H54 (cell line): ENCODE measurements around the gene TIMM17B.

Experiments used
- DNase-seq: peaks from one replicate; pipeline ENCODE4 v3.0.0; 2011; ENCODE audit warnings: low spot score, mixed read lengths; ENCODE audit not compliant: insufficient read length
- FAIRE-seq: peaks from 3 replicates; lab custom pipeline; 2011; peaks lifted over from hg19 to GRCh38; lab: Jason Lieb, UNC
- POLR2A ChIP-seq: IDR thresholded peaks from 2 replicates; pipeline ENCODE4 v1.6.1; 2011; ENCODE audit warnings: low read depth, mild to moderate bottlenecking, low read length

TIMM17B gene

DNA sequence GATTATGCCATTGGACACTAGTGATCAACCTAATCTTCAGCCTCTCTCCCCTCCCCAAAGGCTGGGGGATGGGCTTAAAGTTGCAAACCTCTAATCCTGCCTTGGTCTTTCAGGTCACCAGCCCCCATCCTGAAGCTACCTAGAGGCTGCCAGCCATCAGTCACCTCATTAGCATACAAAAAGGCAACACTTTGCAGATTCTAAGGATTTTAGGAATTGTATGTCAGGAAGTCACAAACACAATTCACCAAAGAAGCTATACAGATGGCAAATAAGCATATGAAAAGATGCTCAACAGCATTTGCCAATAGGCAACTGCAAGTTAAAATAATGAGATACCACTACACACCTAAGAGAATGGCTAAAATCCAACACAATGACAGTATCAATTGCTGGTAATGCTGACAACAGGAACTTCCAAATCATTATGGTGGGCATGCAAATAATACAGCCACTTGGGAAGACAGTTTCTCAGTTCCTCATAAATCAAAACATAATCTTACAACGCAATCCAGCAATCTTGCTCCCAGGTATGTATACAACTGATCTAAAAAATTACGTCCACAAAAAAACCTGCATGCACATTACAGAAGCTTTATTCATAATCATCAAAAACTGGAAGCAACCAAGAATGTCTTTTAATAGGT is 30.3 kb upstream of the TIMM17B start:
- DNase-seq: no peak
- TF ChIP-seq POLR2A: no peak
- FAIRE-seq: no peak

DNA sequence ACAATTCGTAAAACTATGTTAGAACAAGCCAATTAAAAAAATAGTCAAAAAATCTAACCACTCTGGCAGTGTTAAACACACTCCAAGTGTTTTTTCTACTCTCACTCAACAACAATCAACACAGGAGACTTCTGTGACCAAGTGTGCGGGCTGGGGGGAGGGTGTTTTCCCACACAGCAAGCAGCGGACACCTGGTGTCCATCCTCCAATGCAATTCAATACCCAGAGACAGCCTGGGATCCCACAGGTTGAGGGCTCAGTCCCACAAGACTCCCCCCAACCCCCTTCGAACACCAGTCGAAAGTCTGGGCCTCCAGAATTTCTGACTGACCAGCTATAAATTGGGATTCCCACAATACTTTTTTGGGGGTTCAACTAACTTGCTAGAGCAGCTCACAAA is 29.6 kb upstream of the TIMM17B start:
- TF ChIP-seq POLR2A: no peak
- FAIRE-seq: no peak

DNA sequence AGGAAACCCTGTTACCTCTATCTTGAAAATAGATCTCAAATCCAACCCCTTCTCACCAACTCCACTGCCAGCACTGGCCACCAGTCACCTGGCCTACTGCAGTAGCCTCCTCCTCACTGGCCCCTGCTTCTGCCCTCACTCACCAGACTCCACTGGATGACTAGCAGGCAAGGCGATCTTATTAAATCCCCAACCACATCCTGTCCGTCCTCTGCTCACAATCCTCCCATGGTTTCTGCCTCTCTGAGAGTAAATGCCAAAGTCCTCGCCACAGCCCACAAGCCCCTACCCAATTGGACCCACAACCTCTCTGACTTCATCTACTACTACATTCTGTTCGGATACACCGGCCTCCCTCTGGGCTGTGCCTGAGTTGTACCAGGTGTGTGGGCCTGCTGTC is 26.7 kb upstream of the TIMM17B start:
- TF ChIP-seq POLR2A: no peak
- DNase-seq: no peak
- no peak for FAIRE-seq

More for the DNA sequence above, 29.6 kb upstream of the TIMM17B start:
- no peak for DNase-seq

DNA sequence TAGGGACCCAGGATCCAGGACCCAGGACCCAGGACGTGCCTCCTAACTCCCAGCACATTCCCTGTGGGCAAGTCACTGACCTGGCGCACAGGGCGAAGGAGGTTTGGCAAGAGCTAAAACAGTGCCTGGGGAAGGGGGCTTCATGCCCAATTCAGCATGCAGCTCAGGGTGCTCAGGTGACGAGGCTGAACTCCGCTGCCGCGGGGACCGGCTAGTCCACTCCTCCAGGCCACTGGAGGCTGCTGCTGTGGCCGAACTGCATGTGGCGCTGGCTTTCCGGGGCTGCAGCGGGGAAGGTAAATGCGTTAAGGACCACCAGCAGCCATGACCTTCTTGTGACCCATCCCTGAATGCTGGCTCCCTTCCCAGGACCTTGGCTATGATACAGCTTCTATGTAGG is 26.2 kb upstream of the TIMM17B start:
- no peak for DNase-seq
- TF ChIP-seq POLR2A: no peak
- no peak for FAIRE-seq

DNA sequence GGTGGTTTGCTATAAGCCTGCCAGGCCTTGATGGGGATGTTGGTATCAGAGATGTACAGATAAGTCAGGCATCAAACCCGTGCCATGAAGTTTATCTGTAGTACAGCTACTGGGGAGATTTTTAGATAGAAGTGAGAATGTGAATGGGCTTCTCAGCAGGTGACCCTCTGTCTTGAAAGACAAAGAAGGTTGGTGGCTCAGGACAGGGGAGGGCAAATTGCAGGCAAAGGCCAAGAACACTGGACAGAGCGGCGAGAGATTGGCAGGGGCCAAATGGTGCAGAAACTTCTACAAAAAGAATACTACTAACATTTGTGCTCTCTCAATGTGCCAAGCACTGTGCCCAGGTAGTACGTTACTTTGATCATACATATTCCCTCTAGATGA is 23.1 kb upstream of the TIMM17B start:
- FAIRE-seq (no peak), DNase-seq (no peak)
- no peak for TF ChIP-seq POLR2A

DNA sequence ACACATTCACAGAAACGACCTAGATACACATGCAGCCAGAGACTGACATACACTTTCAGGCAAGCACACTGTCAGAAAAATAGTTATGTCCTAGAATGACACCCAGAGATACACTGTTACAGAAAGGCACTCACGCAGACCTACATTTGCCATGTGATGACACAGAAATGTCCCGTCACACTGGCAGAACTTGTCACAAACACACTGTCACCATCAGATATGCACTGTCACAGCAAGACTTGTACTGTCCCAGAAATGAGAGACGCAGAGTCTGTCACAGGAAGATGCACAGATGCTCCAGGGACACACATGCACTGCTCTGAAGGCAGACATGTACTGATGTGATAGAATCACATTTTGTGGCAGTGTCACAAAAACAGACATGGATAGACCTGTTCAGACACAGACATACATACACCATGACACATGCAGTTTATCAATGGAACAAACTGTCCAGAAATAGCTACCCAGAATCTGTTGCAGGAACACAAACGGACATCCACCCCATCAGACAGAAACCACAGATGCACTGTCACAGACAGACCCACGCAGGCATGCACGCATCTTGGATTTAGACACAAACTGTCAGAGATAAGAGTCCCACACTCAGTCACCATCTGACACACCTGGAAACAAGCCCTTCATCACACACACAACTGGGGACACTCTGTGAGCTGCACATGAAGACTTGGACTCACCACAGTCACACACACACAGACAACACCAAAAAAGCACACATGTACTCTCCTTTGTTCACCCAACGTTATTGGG is 22.6 kb upstream of the TIMM17B start:
- FAIRE-seq (no peak), DNase-seq (no peak)
- no peak for TF ChIP-seq POLR2A

DNA sequence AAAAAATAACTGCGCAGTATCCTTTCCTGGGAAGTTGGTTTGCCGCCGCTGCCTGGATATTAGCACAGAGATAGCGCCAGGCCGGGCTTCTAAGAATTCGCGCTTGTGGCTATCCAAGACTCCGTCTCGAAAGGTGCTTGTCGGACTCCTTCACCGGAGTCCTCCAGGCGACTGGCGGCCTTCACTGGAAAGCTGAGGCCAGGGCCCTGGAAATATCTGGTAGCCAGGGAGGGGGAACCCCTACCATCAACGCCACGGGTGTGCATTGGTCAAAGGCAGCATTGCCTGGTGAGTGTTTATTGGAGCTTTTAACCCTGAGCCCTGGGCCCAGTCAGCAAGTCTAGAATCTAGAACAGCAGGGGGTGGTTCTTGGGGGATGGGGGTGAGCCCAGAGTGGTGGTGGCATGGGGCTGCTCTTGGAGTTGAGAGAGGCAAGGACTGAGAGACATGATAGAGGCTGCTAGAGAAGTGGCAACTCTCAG is 21.8 kb upstream of the TIMM17B start:
- no peak for FAIRE-seq
- no peak for DNase-seq
- TF ChIP-seq POLR2A: no peak

DNA sequence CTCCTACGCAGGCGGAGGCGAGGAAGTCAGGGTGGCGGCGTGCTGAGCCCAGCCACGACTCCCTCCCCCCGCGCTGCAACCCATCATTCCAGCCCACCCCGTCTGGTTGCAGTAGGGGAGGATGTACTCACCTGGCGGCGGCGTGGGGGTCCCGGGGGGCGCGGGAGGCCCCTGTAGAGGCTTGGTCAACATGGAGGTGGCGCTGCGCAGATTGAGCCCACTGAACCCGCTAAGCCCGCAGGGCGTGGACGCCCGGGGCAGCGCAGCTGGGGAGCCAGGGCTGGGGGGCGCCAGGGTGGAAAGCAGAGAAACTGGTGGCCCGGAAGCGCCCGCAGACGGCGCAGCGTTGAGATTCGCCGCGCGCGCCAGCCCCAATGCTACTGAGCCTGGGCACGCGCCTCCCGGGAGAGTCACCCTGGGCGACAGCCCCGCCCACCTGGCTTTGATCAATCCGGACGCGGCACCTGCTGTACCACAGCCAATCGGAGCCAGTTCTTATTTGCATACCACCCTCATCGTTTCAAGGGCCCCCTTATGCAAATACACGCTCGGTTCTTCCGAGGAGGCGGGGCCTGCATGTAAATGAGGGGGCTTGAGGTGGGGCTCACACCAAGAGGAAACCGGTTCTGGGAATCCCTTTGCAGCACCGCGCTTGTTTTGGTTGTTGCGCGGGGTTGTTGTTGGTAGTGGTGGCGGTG is 21.2 kb upstream of the TIMM17B start, which contains the start of gene PIM2:
Gene PIM2, minus strand, starts transcription at position 382 of the 698 bp plus-strand sequence. Its CDS starts 190 bp downstream, at position 192.
- peak; percentile 76 for TF ChIP-seq POLR2A
- FAIRE-seq (no peak), DNase-seq (peak; percentile 44)

DNA sequence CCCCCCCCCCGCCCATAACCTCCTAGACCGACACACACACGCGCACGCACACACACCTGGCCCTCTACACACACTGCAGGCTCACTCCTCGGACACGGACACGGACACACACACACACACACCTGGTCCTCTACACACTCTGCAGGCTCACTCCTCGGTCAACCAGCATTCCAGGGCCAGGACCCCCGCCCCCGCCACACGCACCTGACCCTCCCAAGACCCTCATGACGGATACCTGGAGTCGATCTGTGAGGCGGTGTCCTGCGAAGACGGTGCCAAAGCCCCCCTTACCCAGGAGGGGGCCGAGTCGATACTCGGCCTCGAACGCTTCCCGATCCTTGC is 20.7 kb upstream of the TIMM17B start:
- DNase-seq (no peak), FAIRE-seq (no peak)
- no peak for TF ChIP-seq POLR2A

DNA sequence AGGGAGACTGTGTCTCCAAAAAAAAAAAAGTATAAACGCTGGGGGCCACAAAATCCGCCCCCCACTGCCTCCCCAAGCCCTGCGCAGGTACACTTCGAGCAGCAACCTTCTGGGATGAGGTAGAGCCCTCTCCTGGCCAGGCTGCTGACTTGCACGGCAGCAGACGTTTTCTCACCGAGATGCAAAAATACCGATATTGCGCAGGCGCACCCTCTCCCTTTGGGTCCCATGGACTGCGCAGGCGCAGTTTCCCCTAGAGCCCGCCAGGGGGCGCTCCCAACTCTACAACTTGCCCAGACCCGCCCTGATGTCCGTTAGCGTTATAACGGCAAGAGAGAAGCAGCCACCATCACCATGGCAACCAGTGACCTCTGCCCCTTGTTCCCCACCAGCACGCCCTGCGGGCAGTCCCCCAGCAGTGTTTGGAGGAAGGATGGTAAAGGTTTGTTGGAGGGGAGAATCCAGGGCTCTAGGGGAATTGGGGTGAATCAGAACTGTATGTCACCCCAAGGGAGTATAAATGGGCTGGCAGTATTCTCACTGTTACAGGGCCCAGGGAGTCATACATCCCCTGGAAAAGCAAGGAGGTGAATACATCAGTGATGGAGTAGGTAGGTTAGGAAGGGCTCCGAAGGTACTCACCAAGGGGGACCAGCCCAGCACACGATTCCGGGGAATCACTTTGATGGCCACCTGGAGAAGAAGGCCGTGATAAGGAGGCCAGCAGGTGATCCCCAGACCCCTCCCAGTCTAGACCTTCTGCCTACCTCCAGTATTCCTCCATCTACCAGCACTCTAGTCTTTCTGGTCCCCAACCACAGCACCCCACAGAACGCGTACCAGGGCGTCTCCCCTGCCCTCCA is 19.8 kb upstream of the TIMM17B start:
- DNase-seq (peak; percentile 45), FAIRE-seq (no peak)
- no peak for TF ChIP-seq POLR2A

DNA sequence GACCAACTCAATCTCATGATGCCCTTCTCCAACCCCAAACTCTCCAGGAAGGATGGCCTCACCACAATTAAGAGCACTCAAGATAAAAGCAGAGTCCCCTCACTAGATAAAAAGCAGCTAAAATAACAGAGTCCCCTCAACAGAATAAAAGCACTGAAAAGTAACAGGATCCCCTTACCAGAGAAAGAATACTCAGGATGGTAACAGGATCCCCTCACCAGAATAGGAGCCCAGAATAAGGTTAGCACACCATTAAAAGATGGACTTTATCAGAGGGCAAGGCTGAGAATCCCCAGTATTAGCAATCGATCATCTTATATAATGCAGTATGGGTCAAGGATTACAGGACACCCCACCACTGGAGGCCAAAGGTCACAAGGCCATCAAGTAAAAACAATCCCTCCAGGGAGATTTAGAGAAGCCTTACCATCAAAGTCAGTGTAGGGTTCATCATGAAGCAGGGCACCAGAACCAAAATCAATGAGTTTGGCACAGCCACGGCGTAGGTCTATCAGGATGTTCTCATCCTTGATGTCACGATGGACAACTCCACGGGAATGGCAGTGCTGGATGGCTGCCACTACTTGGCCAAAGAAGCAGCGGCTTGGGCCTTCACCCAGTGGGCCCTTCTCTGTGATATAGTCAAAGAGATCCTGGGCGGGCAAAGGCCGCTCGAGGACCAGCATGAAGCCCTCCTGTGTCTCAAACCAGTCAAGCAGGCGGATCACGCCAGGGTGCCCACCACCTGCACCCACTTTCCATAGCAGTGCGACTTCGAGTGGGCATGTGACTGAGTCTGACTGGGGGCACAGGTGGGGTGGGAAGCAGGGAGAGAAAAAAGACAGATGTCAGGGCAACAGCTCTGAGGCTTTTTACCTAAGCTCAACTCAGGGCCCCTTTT is 17.3 kb upstream of the TIMM17B start:
- no peak for TF ChIP-seq POLR2A
- FAIRE-seq: no peak

DNA sequence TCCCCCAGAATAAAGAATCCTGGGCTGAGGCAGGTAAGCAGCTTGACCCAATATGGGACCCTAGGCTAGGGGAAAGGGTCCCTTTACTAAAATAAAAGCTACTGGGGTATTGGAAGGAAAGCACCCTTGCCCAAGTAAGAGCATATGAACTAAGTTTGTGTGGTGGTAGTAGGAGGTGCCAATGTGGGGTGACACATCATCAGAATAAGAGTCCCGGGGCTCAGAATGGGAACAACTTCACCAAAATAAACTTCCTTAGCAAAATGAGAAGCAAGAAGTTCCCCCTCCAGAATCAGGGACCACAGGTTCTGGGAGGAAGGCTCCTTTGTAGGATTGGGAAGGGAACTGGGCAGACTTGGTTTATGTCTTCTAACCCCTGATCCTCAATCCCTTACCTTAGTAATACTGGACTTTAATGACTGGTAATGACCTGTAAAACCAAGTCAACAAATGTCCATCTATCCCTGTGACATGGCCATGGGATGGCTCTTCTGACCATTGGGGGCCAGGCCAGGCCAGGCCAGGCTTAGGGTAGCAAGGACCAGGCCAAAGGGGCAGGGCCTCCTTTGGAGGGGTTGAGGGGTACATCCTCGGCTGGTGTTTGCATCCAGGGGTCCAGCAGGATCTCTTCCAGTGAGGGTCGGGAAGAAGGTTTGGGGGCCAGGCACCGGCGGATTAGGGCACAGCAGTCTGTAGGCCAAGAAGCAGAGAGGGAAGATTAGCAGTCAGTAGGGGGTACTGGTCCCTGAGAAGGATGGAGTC is 16.2 kb upstream of the TIMM17B start:
- DNase-seq: no peak
- TF ChIP-seq POLR2A: no peak
- FAIRE-seq: no peak

More for the DNA sequence above, 17.3 kb upstream of the TIMM17B start:
- DNase-seq: no peak
